Gastrocnemius medialis (tissue), 4 donors: Measurements from ENCODE around the gene CLSTN2.

Experiments used
- POLR2A ChIP-seq, 2 donors: fragments of 450-650 bp; IDR thresholded peaks; one replicate each; pipeline ENCODE4 v1.6.1; 2017; ENCODE audit warnings: antibody characterized with exemption in 2 of 2, mild to moderate bottlenecking in 2 of 2, moderate library complexity in 2 of 2
- TF ChIP-seq, protein P1 (sequence below), 5 experiments: fragments of 450-650 bp in 3 of 5; fragments of 200-600 bp in 2 of 5; sonication (generic) in 2 of 5; IDR thresholded peaks in 4 of 5; conservative IDR thresholded peaks in 1 of 5; 1 replicate in 4 of 5; 2 replicates in 1 of 5; pipeline ENCODE4 v1.5.1; 2016 to 2019; ENCODE audit warnings: antibody characterized with exemption in 5 of 5, mild to moderate bottlenecking in 3 of 5, moderate library complexity in 3 of 5

DNA sequence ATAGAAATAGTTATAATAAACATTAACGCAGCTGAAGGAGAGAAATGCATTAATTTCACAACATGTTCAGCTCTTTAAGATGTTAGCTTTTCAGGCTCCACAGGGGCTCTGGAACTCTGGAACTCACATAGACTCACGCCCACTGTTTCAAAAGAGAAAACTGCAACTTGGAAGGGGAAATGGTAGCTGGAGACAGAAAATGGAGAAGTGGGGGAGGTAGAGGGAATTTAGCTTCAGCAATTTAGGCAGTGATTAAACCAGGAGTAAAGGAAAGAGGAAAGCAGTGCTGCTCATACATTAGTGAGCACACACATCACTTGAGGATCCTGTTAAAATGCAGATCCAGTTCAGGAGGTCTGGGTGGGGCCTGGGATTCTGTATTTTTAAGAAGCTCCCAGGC lies 468.1 kb downstream of the CLSTN2 start:
- TF ChIP-seq, protein P1, sequence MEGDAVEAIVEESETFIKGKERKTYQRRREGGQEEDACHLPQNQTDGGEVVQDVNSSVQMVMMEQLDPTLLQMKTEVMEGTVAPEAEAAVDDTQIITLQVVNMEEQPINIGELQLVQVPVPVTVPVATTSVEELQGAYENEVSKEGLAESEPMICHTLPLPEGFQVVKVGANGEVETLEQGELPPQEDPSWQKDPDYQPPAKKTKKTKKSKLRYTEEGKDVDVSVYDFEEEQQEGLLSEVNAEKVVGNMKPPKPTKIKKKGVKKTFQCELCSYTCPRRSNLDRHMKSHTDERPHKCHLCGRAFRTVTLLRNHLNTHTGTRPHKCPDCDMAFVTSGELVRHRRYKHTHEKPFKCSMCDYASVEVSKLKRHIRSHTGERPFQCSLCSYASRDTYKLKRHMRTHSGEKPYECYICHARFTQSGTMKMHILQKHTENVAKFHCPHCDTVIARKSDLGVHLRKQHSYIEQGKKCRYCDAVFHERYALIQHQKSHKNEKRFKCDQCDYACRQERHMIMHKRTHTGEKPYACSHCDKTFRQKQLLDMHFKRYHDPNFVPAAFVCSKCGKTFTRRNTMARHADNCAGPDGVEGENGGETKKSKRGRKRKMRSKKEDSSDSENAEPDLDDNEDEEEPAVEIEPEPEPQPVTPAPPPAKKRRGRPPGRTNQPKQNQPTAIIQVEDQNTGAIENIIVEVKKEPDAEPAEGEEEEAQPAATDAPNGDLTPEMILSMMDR (IDR thresholded peaks at IDR 0.05 in 4 of 5, conservative IDR thresholded peaks at IDR 0.05 in 1 of 5) = no peak
- TF ChIP-seq POLR2A (IDR thresholded peaks at IDR 0.05) = no peak
